H1 (cell line): Measurements from ENCODE around the gene CFDP1. TPM values are rescaled to one million over a fixed set of nuclear protein-coding genes. Genes with fewer than 3 reads are reported as not detected.
A peak's percentile ranks its signal among the peaks of the same experiment; 100 is the strongest.

ENCODE experiments used
- CTCF ChIA-PET: fragments of 300-600 bp; sonication (Branson Sonifier 250); formaldehyde crosslinking; loops from one replicate; lab custom pipeline; 2021; ENCODE audit not compliant: partially characterized antibody; lab: Charles Lee
- POLR2A ChIA-PET: fragments of 300-600 bp; sonication (Branson Sonifier 250); formaldehyde crosslinking; loops from one replicate; lab custom pipeline; 2021; ENCODE audit warnings: inconsistent platforms; ENCODE audit not compliant: partially characterized antibody; lab: Charles Lee
- DNase-seq, 2 experiments: peaks; one replicate each; pipeline versions ENCODE4 v3.0.0 to v3.0.0-alpha.2; 2010 to 2022; ENCODE audit warnings: low spot score in 2 of 2, low read depth in 1 of 2, mixed read lengths in 1 of 2
- FAIRE-seq: peaks from 2 replicates; lab custom pipeline; 2011; peaks lifted over from hg19 to GRCh38; lab: Jason Lieb, UNC
- H2AFZ ChIP-seq: 2 replicates; pipeline ENCODE4 v1.8.1; 2012; ENCODE audit warnings: low read length, inconsistent platforms
- H2AK5ac ChIP-seq: 2 replicates; pipeline ENCODE4 v1.6.1; 2013; ENCODE audit warnings: low read depth, low read length
- H2BK120ac ChIP-seq: replicated peaks from 2 replicates; pipeline ENCODE3; 2013; ENCODE audit warnings: low read depth, low read length, inconsistent platforms
- H2BK12ac ChIP-seq: 2 replicates; pipeline ENCODE4 v1.6.1; 2013; ENCODE audit warnings: low read depth, low read length
- H2BK15ac ChIP-seq: 2 replicates; pipeline ENCODE4 v1.6.1; 2013; ENCODE audit warnings: low read length
- H2BK20ac ChIP-seq: 2 replicates; pipeline ENCODE4 v1.6.1; 2013; ENCODE audit warnings: low read length
- H2BK5ac ChIP-seq: 2 replicates; pipeline ENCODE4 v1.6.1; 2013; ENCODE audit warnings: low read depth, low read length
- H3K14ac ChIP-seq: 2 replicates; pipeline ENCODE4 v1.6.1; 2013; ENCODE audit warnings: inconsistent platforms; ENCODE audit not compliant: insufficient read length
- H3K18ac ChIP-seq: 2 replicates; pipeline ENCODE4 v1.6.1; 2013; ENCODE audit warnings: low read length; ENCODE audit errors: extremely low read depth
- H3K23ac ChIP-seq: 2 replicates; pipeline ENCODE4 v1.6.1; 2013; ENCODE audit warnings: inconsistent platforms; ENCODE audit not compliant: insufficient read length
- H3K23me2 ChIP-seq: 2 replicates; pipeline ENCODE4 v1.6.1; 2013; ENCODE audit warnings: low read depth, low read length
- H3K27ac ChIP-seq: 2 replicates; pipeline ENCODE4 v1.6.1; 2011; ENCODE audit warnings: low read depth, low read length, inconsistent platforms
- H3K27me3 ChIP-seq, 4 experiments: replicated peaks in 1 of 4; 1 replicate in 1 of 4; 2 replicates in 3 of 4; pipeline versions ENCODE4 v1.6.1 to v1.8.1; 2011 to 2013; ENCODE audit warnings: low read length in 3 of 4, mild to moderate bottlenecking in 3 of 4, inconsistent platforms in 2 of 4, mixed read lengths in 2 of 4, moderate library complexity in 1 of 4; ENCODE audit not compliant: control insufficient read depth in 3 of 4, insufficient read depth in 3 of 4; ENCODE audit errors: extremely low read depth in 1 of 4
- H3K36me3 ChIP-seq, 4 experiments: 2 replicates each; pipeline versions ENCODE4 v1.6.1 to v1.8.1; 2011 to 2013; ENCODE audit warnings: mild to moderate bottlenecking in 4 of 4, low read length in 3 of 4, moderate library complexity in 2 of 4, control low read depth in 1 of 4, inconsistent platforms in 1 of 4; ENCODE audit not compliant: insufficient read depth in 4 of 4, control insufficient read depth in 2 of 4
- H3K4ac ChIP-seq: replicated peaks from 2 replicates; pipeline ENCODE3; 2013; ENCODE audit warnings: low read length, low read depth, mixed read lengths, inconsistent platforms; ENCODE audit not compliant: insufficient read length
- H3K4me1 ChIP-seq, 4 experiments: replicated peaks in 1 of 4; 1 replicate in 1 of 4; 2 replicates in 3 of 4; pipeline versions ENCODE4 v1.6.1 to v1.8.1; 2011 to 2013; ENCODE audit warnings: low read length in 3 of 4, inconsistent platforms in 2 of 4, mixed read lengths in 1 of 4; ENCODE audit not compliant: insufficient read depth in 4 of 4, control insufficient read depth in 3 of 4
- H3K4me2 ChIP-seq, 2 experiments: 2 replicates each; pipeline versions ENCODE4 v1.6.1 to v1.8.1; 2011 to 2013; ENCODE audit warnings: low read depth in 2 of 2, low read length in 2 of 2, control low read depth in 1 of 2, inconsistent platforms in 1 of 2, mild to moderate bottlenecking in 1 of 2; ENCODE audit not compliant: insufficient read depth in 1 of 2
- H3K4me3 ChIP-seq, 4 experiments: fragments of 200-600, 300-600 bp in 1 of 4; sonication (generic), shearing (Covaris generic), sonication (Bioruptor Twin) in 1 of 4; 2 replicates each; pipeline versions ENCODE4 v1.5.1 to v1.8.1; 2011 to 2016; ENCODE audit warnings: low read length in 4 of 4, low read depth in 3 of 4, control low read depth in 2 of 4, inconsistent platforms in 2 of 4, mild to moderate bottlenecking in 2 of 4, mixed read lengths in 1 of 4, moderate library complexity in 1 of 4; ENCODE audit not compliant: insufficient read depth in 2 of 4; ENCODE audit errors: extremely low read depth in 1 of 4
- H3K56ac ChIP-seq: replicated peaks from 2 replicates; pipeline ENCODE3; 2013; ENCODE audit warnings: low read depth, mild to moderate bottlenecking, mixed read lengths, low read length, inconsistent platforms; ENCODE audit not compliant: insufficient read length
- H3K79me1 ChIP-seq: 2 replicates; pipeline ENCODE4 v1.6.1; 2013; ENCODE audit warnings: low read depth, low read length, control low read depth
- H3K79me2 ChIP-seq, 2 experiments: 2 replicates each; pipeline versions ENCODE4 v1.6.1 to v1.8.1; 2012 to 2013; ENCODE audit warnings: low read length in 2 of 2, mild to moderate bottlenecking in 2 of 2, inconsistent platforms in 1 of 2; ENCODE audit not compliant: insufficient read depth in 2 of 2, control insufficient read depth in 1 of 2
- H3K9ac ChIP-seq, 4 experiments: replicated peaks in 1 of 4; 1 replicate in 1 of 4; 2 replicates in 3 of 4; pipeline versions ENCODE4 v1.6.1 to v1.8.1; 2011 to 2013; ENCODE audit warnings: low read depth in 3 of 4, low read length in 3 of 4, control low read depth in 2 of 4, mild to moderate bottlenecking in 2 of 4, moderate library complexity in 2 of 4, inconsistent platforms in 1 of 4; ENCODE audit errors: extremely low read depth in 1 of 4
- H3K9me3 ChIP-seq, 2 experiments: 2 replicates each; pipeline versions ENCODE4 v1.6.1 to v1.8.1; 2012 to 2013; ENCODE audit warnings: mild to moderate bottlenecking in 2 of 2, moderate library complexity in 2 of 2, control low read depth in 1 of 2, inconsistent platforms in 1 of 2, low read depth in 1 of 2, low read length in 1 of 2, mixed read lengths in 1 of 2; ENCODE audit not compliant: insufficient read depth in 2 of 2
- H4K20me1 ChIP-seq, 2 experiments: replicated peaks in 1 of 2; 2 replicates each; pipeline versions ENCODE3 to v1.8.1; 2011 to 2013; ENCODE audit warnings: inconsistent platforms in 2 of 2, low read length in 2 of 2, mild to moderate bottlenecking in 1 of 2; ENCODE audit not compliant: insufficient read depth in 2 of 2, control insufficient read depth in 1 of 2
- H4K5ac ChIP-seq: 2 replicates; pipeline ENCODE4 v1.6.1; 2013; ENCODE audit warnings: low read length, low read depth, mixed read lengths, inconsistent platforms; ENCODE audit not compliant: insufficient read length
- H4K8ac ChIP-seq: 2 replicates; pipeline ENCODE4 v1.8.0; 2013; ENCODE audit warnings: mild to moderate bottlenecking, moderate library complexity, low read length, inconsistent platforms; ENCODE audit not compliant: insufficient read depth; ENCODE audit errors: extremely low read depth
- H4K91ac ChIP-seq: replicated peaks from 2 replicates; pipeline ENCODE3; 2013; ENCODE audit warnings: low read length, mixed read lengths, inconsistent platforms; ENCODE audit not compliant: insufficient read length
- CBX5 ChIP-seq: fragments of 300-800, 300-1000 bp; sonication (generic); IDR thresholded peaks from 2 replicates; pipeline ENCODE4 v1.7.1; 2016; ENCODE audit warnings: antibody characterized with exemption, low read length, low read depth
- CHD2 ChIP-seq: IDR thresholded peaks from 2 replicates; pipeline ENCODE4 v1.6.1; 2012; ENCODE audit warnings: low read length, improper control_type of control experiment
- JUN ChIP-seq: IDR thresholded peaks from 2 replicates; pipeline ENCODE4 v1.6.1; 2011; ENCODE audit warnings: low read depth, mild to moderate bottlenecking, improper control_type of control experiment, low read length
- TAF1 ChIP-seq: IDR thresholded peaks from 2 replicates; pipeline ENCODE4 v1.6.1; 2011; ENCODE audit warnings: mild to moderate bottlenecking, low read depth, low read length
- WGBS, 2 experiments: shearing (Covaris generic) in 1 of 2; methylation state at CpG; one replicate each; pipeline versions ENCODE4 v1.1.6 to v1.1.7; 2013 to 2015; ENCODE audit warnings: low lambda C conversion rate in 2 of 2, mixed read lengths in 2 of 2, inconsistent platforms in 1 of 2, low coverage in 1 of 2, missing lambda C conversion rate in 1 of 2; ENCODE audit not compliant: insufficient replicate concordance in 2 of 2, insufficient coverage in 1 of 2, insufficient read length in 1 of 2; ENCODE audit errors: extremely low coverage in 1 of 2, missing lambda C conversion rate in 1 of 2; 5-methylcytosine and 5-hydroxymethylcytosine counted together
- polyA plus RNA-seq, 7 experiments: library from polyadenylated mRNA; depleted of rRNA in 3 of 7; stranded (reverse) in 5 of 7; unstranded in 2 of 7; fragments of >200 nt in 5 of 7; fragments of 200-250 nt in 2 of 7; gene quantifications; 1 replicate in 5 of 7; 2 replicates in 1 of 7; 4 replicates in 1 of 7; pipeline versions ENCODE4 v1.2.1 to v1.2.3, GENCODE V29; 2011 to 2013; ENCODE audit warnings: missing spikeins in 2 of 7, mixed read lengths in 2 of 7
- total RNA-seq: library from RNA; stranded (reverse); fragmentation: NEBNext Ultra II Directional; extraction: Animal tissue kit (Norgen Biotek cat#: 25700); gene quantifications from 2 replicates; pipeline ENCODE4 v1.2.1, GENCODE V29; 2021
- TF ChIP-seq, protein P1 (sequence below): IDR thresholded peaks from 2 replicates; pipeline ENCODE4 v1.6.1; 2011; ENCODE audit warnings: low read depth, mild to moderate bottlenecking, low read length; ENCODE audit not compliant: insufficient read depth
- TF ChIP-seq, protein P2 (sequence below): IDR thresholded peaks from 2 replicates; pipeline ENCODE4 v1.6.1; 2012; ENCODE audit warnings: low read length, inconsistent platforms

The CFDP1 gene
- total and polyA plus RNA-seq, 2 of the 8 experiments (the other 6 are each of a cell fraction or from before 2014, with no cell fraction given) = 25.5 to 77.3 TPM

DNA sequence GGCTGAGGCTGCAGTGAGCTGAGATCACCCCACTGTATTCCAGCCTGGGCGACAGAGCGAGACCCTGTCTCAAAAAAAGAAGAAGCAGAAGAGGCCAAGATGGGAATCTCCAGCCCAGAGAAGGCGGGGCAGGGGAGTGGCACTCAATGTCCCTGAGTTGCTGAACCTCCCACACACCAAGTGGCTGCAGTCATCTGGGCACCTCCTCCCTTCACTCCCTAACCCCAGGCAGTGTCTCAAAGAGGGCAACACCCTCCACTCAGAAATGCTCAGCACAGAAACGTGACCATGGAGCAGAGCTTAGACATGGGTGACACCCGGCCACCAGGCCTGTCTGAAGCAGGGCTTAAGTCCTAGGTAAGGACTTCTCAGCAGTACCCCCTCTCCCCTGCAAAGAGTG lies 145.6 kb downstream of the CFDP1 start:
- H3K79me1 ChIP-seq = no peaks in the 10 kb centered on the region
- H3K4me2 ChIP-seq = no peak overlapping the region
- H4K91ac ChIP-seq = no peak overlapping the region
- H3K79me2 ChIP-seq = no peaks in the 10 kb centered on the region
- no peak overlapping the region for H3K4ac ChIP-seq
- no peaks in the 10 kb centered on the region for H3K9me3 ChIP-seq
- no peak overlapping the region for H2AK5ac ChIP-seq
- no peaks in the 10 kb centered on the region for H3K23me2 ChIP-seq
- no peak overlapping the region for H3K18ac ChIP-seq
- H3K14ac ChIP-seq = no peak overlapping the region
- no peaks in the 10 kb centered on the region for H3K4me1 ChIP-seq
- no peak overlapping the region for H2BK12ac ChIP-seq
- no peak overlapping the region for H3K27ac ChIP-seq
- H4K20me1 ChIP-seq = peaks cover 0 to 4% of the 10 kb centered on the region in 2 experiments
- H2BK20ac ChIP-seq = no peak overlapping the region
- H2BK120ac ChIP-seq = no peak overlapping the region
- no peak for FAIRE-seq
- H4K8ac ChIP-seq = peak overlapping the region; percentile 14; the same call in 1 of the 2 replicates
- ChIA-PET CTCF (interaction anchor here (1.2 kb wide), 1 partner anchor 17 kb away, joined by 6 read pairs; no protein-coding TSS in a partner anchor), POLR2A (interaction anchor here (1.1 kb wide), 1 partner anchor 33 kb away, joined by 4 read pairs; no protein-coding TSS in a partner anchor)
- no peak overlapping the region for H3K23ac ChIP-seq
- no peak overlapping the region for H3K56ac ChIP-seq
- no peaks in the 10 kb centered on the region for H3K27me3 ChIP-seq
- H3K4me3 ChIP-seq = no peak overlapping the region
- peaks cover 0 to 15% (median 9%) of the 10 kb centered on the region in 4 experiments; a peak in 5 of 8 replicates for H3K36me3 ChIP-seq
- H2BK5ac ChIP-seq = no peak overlapping the region
- no peak for DNase-seq
- H2BK15ac ChIP-seq = no peak overlapping the region
- H4K5ac ChIP-seq = no peak overlapping the region
- 96% methylated on average over 5 of the region's 5 CpGs; no CpG with 5 or more reads in 1 of the 2 experiments for whole genome bisulfite sequencing, 2 experiments
- no peak overlapping the region for H3K9ac ChIP-seq
- H2AFZ ChIP-seq = no peak overlapping the region
- TF ChIP-seq CHD2 (no peak), TAF1 (no peak), CBX5 (no peak), JUN (no peak)
- TF ChIP-seq, protein P1, sequence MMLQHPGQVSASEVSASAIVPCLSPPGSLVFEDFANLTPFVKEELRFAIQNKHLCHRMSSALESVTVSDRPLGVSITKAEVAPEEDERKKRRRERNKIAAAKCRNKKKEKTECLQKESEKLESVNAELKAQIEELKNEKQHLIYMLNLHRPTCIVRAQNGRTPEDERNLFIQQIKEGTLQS = no peak
- TF ChIP-seq, protein P2, sequence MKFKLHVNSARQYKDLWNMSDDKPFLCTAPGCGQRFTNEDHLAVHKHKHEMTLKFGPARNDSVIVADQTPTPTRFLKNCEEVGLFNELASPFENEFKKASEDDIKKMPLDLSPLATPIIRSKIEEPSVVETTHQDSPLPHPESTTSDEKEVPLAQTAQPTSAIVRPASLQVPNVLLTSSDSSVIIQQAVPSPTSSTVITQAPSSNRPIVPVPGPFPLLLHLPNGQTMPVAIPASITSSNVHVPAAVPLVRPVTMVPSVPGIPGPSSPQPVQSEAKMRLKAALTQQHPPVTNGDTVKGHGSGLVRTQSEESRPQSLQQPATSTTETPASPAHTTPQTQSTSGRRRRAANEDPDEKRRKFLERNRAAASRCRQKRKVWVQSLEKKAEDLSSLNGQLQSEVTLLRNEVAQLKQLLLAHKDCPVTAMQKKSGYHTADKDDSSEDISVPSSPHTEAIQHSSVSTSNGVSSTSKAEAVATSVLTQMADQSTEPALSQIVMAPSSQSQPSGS = no peak
